Coronary artery (tissue), 2 donors: ENCODE data around the gene KLC4.

Experiments used
- DNase-seq: peaks from one replicate; pipeline ENCODE4 v3.0.0-alpha.2; 2017; ENCODE audit warnings: low spot score
- H3K27ac ChIP-seq, 2 donors: fragments of 200-600 bp; sonication (generic); one replicate each; pipeline ENCODE4 v1.5.1; 2016 to 2019
- H3K4me3 ChIP-seq: fragments of 200-600 bp; sonication (generic); 2 replicates; pipeline ENCODE4 v1.5.1; 2016; ENCODE audit warnings: mild to moderate bottlenecking, moderate library complexity
- CTCF ChIP-seq: fragments of 200-600 bp; sonication (generic); IDR thresholded peaks from one replicate; pipeline ENCODE4 v1.5.1; 2019; ENCODE audit warnings: antibody characterized with exemption

KLC4 gene

DNA sequence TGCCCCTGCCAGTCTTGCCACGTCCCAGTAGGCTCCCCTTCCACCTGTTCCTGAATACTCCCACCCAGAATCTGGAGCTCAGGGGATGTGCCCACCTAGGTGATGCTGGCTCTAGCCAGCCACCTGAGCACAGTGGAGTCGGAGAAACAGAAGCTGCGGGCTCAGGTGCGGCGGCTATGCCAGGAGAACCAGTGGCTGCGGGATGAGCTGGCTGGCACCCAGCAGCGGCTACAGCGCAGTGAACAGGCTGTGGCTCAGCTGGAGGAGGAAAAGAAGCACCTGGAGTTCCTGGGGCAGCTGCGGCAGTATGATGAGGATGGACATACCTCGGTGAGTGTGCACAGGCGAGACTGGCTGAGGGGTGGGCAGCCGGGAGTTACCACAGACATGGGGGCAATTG, 3.4 kb downstream of the KLC4 start:
- no peak overlapping the region for H3K27ac ChIP-seq
- no peak overlapping the region for H3K4me3 ChIP-seq
- no peak for TF ChIP-seq CTCF
- no peak for DNase-seq

DNA sequence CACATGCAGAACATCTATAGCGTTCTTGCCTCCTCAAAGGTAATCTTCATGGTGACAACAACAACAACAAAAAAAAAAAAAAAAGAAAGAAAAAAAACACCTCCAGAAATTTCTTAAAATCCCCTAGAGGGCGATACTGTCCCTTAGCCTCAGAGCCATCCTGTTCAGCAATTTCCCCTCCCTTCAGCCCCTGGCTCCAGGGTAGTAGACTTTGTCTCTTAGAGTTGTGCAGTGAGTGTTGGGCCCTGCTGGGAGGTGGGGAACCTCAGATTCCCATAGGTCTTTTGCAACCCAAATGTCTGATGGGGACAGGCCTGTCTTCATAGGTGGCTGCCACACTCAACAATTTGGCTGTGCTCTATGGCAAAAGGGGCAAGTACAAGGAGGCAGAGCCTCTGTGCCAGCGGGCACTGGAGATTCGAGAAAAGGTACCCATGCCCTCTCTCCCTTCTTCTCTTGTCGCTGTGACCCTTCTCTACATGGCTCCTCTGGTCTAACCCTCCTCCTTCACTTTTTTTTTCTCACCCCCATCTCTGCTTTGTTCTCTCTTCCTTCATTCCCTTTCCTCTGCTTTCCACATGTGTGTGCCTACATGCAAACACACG, 10.7 kb downstream of the KLC4 start:
- Histone ChIP-seq H3K27ac (no peak overlapping the region), H3K4me3 (no peak overlapping the region)
- no peak for TF ChIP-seq CTCF
- DNase-seq = no peak

DNA sequence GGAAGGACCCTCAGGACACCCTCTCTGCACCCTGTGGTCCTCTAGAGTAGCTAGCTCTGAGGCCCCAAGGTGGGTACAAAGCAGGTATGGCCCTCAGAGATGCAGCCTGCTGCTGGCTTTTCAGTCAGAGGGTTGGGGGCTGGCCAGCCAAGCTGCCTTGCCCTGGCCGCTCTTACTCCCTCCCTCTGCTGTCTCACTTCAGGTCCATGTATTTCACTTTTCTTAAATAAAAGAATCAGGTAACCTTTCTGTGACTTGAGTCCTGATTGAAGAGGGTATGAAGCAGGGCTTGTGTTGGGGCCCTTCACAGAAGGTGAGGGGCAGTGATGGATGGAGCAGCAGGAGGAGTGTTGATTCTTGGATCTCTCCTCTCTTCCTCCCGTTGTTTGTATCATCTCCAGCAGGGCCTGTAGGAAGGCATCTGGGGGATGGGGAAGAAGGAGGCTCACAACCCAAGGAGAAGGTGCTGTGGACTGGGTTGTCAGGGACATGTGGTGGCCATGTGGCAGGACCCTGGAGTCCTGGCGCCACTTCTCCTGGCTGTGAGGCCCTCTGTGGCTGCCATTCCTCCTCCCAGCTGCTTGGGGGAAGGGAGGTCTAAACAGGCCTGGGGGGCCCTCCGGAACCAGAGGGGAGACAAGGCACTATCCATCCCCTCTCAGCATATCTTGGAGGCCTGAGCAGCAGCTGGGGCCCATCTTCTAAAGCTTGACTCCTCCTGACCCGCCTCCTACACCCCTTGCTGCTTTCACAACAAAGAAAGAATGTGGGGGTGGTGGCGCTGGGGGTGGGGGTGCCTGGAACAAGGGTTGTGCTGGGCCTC, 15.6 kb downstream of the KLC4 start:
- no peak for DNase-seq
- Histone ChIP-seq H3K27ac (no peak overlapping the region), H3K4me3 (no peak overlapping the region)
- TF ChIP-seq CTCF = no peak

- no peak for TF ChIP-seq CTCF
- Histone ChIP-seq H3K4me3 (peak within 1 kb of the TSS; percentile 74), H3K27ac (no peak within 1 kb of the TSS)
- no peak for DNase-seq
Observed at GRCh38 chr6:43075670-43076463, 16.4 kb downstream of the KLC4 start, which contains the start of gene PTK7. Gene PTK7, plus strand, starts transcription at chr6:43076314. Its CDS starts 175 bp downstream, at chr6:43076489.

GRCh38 chr6:43076464-43077332, 17.3 kb downstream of the KLC4 start:
- no peak for DNase-seq
- H3K27ac ChIP-seq = no peak overlapping the region
- no peak for TF ChIP-seq CTCF
- H3K4me3 ChIP-seq = peak overlapping the region; percentile 74

GRCh38 chr6:43077333-43077809, 17.9 kb downstream of the KLC4 start:
- peak overlapping the region; percentile 74 for H3K4me3 ChIP-seq
- no peak for TF ChIP-seq CTCF
- no peak for DNase-seq
- no peak overlapping the region for H3K27ac ChIP-seq
